ENCODE results near the gene BDKRB2. TPM values are rescaled to one million over a fixed set of nuclear protein-coding genes. Genes with fewer than 3 reads are reported as not detected.

BDKRB2 gene
- total and polyA plus RNA-seq, 2 of the 8 experiments (the other 6 are each of a cell fraction or from before 2014, with no cell fraction given) = 0.13 to 0.21 TPM

DNA sequence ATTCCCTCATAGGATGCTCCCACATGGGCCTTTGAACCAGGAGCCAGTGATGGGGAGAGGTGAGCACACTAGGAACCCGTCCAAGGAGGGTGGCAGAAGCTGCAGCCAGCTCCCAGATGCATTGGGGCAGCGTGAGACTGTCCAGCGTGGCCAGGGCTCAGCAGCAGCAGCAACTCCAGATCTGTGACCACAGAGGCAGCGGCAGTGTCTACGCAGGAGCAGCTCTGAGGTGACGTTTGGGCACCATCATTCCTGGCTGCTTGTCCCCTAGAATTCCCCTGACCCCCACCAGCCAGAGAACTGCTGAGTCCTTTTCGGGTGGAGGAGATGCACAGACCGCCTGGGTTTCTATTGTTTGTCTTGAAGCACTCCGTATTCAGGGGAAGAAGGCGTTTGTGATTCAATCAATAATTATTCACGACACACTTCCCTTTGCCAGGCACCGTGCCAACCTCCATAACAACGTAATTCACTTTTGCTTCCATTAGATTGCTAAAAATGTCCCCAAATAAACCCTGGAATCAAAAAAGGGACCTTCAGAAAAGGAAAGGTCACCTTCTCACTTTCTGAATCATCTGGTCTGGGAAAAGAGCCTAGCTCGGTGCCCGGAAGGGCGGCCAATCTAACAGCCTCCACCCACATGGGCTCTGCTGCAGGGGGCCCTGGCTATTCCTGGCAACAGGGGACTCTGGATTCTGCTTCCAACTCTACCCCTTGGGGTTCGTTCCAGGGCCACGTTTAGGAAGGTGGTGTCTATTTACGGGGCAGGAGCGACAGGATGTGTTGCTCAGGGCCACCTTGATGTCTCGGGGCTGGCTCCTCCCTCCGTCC, 11.4 kb upstream of the BDKRB2 start (continued):
- TF ChIP-seq SRF (IDR thresholded peaks at IDR 0.05; ENCODE audit: low read depth, low read length) = no peak

Data from H1 (cell line).